OCI-M2 (cell line): ENCODE results near the gene LMAN1L.

Experiments used
- DNase-seq: peaks from one replicate; lab custom pipeline; 2025; ENCODE audit not compliant: unreplicated experiment; lab: John Stamatoyannopoulos, UW

Gene LMAN1L

DNA sequence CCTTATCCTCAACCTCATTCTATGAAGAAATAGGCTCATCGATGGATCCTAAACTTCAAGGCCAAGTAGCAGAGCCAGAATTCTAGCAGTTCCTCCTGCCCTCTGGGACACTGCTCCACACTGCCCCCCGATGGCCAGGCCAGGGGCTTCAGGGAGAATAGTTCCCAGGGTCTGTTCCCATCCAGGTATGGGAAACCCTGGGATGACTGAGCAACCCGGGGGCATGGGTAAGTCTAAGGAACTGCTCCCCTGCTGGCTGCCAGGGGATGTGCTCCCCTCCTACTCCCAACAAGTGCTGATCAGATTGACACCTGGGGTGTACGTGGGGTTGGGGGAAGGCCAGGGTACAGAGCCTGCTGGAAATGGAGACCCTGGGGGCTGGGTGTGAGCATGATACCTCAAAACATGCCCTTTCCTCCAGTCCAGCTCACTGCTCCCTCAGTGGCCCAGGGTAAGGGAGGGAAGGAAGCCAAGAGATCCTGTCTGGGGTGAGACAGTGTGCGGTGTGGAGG, 22.7 kb downstream of the LMAN1L start:
- DNase-seq, result no peak

DNA sequence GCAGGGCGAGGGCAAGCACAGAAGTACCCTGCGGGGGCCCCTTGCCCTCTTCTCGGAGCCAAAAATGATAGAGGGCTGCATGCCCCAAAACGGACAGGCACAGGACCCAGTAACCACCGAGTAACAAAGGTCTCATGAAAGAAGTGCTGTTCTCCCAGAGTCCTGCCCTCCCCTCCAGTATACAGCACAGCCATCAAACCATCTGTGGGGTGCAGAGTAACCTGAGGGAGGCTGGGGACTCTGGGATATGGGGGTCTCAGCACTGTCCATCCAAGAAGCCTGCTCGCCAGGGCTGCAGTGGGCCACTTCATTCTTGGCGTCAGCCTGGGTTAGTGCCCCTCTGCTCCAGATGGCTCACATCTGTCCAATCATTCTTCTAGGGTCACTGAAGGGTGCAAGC, 24.2 kb downstream of the LMAN1L start:
- DNase-seq, result no peak

DNA sequence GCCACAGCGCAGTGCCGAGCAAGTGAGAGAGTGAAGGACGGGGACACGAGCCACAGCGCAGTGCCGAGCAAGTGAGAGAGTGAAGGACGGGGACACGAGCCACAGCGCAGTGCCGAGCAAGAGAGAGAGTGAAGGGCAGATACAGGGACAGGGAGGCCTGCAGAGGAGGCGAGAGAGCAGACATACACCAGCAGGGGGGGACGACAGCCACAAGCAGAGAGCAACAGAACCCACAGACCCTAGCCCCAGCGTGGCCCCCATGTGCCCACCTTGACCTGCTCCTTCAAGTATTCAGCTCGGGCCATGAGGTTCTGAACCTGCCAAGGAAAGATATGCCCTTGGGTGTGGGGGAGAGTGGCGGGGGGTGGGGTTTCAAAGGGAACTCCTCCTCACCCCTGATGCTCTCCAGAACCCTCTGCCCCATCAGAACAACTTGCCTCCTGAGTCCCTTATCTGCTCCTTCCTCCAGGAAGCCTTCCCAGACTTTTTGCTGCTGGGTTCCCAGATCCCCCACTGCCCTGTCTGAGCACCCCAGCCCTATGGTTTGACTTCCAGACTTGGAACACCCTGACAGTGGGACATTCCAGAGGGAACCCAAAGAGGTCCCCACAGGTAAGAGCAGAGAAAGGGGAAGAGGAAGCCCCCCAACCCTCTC, 25.0 kb downstream of the LMAN1L start:
- DNase-seq, result no peak

DNA sequence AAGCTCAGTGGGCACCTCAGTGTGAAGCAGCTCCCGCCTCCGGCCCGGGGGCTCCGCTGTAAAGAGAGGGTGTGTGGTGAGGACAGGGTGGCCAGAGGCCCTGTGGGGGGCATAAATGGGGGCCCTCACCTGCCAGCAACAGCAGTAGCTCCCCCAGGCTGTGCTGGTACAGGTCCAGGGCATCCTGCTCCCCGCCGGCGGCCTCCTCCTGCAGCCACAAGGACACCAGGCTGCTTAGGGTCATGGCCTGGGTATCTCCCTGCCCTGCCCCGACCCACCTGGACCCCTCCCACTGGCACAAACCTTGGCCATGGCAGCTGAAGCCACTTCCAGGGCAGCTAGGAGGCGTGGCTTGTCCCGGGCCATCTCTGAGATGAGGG, 25.5 kb downstream of the LMAN1L start:
- DNase-seq, result no peak

DNA sequence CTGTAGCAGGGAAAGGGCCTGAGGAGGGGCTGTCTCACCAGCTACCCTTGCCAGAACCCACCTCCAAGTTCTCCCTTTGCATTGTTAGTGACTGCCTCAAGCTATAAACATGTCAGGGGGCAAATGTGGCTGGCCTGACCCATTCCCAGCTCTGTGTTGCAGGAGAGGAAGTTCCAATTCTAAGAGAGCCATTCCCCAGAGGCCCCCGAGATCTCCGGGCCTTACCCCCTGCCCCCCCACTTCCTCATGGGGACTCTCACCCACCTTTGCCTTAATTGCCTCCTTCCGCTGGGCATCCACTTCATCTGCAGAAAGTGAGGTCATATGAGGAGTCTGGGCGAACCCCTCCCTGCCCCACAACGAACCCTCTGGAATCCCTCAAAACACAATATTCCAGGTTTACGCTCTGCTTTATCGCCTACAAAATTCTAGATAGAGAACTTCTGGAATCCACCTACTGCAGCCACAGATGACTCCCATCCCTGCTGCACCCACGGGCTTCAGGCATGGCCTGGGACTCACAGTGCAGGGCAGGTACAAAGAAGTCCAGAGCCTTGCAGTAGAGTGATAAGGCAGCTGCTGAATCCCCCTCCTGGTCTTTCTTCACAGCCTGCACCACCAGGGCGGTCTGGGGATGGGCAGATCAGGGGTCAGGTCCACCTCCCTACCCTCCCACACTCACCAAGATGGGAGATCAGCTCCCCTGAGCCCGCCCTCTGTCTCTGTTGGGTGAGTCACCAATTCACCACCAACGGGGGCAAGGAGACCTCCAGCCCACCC, 26.3 kb downstream of the LMAN1L start:
- DNase-seq, result no peak

DNA sequence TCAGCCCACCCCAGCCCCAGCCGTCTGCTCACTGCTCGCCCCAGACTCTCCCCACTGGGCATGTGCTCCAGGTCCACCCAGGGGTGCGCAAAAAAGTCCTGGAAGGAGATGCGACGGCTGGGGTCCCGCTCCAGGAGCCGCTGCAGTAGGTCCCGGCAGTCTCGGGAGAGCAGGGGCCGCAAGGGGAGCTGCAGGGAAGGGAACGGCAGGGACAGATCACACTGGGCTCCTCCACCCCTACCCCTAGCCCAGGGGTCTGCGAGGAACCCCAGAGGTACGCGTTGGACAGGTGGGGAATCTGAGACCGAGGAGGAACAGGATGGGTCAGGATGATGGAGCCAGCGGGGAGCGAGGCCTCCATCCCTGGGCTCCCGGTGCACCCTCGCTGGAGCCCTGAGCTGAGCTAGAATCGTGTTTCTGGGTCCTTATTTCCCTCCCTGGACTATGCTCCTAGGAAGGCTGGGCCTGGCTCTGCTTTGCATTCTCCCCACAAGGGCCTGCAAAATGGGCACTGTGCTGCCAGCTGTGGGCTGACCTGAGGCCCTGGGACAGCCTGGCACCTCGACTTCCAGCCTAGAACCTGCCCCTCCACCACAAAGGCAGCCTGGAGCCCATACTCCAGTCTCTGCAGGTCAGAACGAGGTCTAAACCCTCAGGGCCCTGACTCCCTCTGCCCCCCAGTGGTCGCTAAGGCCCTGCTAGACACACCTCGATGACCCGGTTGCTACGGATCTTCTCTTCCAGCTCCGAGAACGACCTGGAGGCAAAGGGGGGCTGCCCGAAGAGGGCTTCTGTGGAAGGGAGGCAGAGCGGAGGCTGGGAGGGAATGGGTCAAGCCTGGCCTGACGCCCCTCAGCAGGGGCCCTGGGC, 27.1 kb downstream of the LMAN1L start:
- no peak for DNase-seq

DNA sequence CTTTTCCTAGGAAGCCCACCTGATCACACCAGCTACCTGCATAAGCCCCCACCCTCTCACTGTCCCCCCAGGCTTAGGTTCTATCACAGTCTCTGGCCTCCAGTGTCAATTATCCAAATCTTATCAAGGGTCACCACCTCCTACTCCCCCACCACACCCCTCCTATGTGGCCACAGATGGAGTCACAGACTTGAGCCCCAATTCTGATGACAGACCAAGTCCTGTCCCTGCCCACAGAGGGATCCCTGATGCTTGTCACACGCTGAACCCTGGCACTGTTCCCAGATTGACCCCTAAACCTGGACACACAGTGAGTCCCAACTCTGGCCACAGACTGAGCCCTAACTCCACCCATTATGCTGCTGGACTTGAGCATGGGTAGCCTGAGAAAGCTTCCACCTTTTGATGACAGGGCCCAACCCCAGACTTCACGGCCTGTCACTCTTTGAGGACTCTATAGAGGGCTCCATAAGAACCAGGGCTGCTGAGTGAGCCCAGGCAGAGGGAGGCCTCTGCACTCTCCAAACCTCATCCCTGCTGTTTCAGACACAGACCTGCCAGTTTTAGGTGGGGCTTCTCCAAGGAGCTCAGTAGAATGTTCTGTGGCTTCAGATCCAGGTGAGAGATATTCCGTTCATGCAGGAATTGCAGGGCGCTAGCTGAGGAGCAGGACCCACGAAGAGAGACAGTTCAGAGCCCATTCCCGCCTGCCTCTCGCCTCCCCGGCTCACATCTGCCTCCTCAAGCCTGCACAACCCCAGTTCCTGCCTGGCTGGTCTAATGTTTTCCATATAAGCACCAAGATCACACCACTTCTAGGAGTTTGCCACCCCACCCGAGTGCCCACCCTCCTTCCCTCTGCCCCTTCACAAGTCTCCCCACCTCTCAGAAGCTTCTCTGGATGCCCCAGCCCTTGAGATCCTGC, 28.5 kb downstream of the LMAN1L start:
- DNase-seq, result no peak

DNA sequence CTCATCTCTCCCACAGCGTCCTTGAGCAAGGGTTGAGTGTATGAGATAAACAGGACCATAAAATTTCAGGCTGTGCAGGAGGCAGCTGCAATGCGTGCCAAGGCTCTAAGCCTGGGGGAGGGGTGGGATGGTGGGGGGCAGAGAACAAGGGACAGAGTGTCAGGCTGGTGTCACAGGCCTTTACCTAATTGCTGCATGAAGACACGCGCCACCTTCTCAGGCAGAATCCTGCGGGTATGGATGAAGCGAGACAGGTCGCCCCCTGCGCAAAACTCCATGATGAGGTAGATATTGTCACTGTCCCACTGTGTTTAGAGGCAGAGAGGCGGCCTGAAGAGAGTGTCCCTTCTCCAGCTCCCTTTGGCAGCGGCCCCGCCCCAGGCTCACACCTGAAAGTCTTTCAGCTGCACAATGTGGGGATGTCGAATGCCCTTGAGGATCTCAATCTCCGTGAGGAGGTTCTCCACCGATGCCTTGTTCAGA, 29.3 kb downstream of the LMAN1L start:
- no peak for DNase-seq

DNA sequence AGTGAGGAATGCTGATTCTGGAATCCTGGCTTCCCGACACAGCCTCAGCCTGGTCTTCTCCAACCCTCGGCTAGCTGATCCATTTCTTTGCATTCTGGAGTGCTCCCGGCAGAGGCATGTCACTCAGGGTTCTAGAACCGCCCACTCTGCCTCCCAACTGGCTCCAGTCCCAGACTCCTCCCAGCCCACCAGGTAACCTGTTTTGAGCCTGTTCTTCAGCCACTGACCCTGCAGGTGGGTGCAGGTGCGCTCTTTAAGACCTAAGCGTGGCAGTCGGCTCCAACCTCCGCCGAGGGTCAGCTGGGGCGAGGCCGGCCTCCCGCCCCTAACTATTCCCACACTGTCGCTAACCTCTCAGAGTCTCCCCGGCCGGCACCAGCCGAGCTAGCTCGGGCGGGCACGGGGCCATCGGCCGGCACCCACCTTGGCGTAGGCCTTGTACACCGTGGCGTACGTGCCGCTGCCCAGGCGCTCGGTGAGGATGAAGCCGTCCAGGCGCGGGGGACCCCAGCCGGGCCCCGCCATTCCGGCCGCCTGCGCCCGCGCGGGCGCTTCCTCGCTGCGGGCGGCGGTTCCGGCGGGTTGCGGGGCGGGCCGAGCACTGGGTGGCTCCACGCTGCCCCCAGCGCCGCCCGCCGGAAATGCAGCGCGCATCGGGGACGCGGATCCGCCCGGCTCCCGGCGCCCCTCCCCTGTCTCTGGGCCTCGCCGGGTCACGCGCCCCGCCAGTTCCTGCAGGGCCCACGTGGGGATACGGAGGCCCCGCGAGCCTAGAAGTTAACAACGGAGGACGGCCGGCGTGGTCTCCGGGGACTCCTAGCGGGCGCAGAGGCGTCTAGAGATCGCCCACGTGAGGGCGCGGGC, 30.2 kb downstream of the LMAN1L start, which contains the start of gene ULK3:
Gene ULK3 (minus strand): TSS at position 576 of the 864 bp plus-strand sequence. CDS start 51 bp downstream, at position 525.
- no peak for DNase-seq

DNA sequence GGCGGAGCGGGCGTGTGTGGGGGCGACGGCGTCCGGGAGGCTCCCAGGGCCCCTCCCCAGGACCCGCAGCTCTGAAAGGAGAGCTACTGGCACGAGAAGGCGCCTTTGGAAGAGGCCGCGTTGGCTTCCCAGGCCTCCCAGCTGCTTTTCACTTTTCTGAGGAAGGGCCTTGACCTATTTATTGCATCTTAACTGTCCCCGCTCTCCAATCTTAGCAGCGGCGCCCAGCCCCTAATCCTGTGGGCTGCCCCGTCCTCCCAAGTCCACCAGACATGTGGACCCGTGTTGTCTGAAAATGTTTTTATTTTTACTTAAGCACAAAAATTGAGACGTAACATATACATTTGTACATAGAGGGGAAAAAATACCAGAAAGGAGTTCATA, 30.8 kb downstream of the LMAN1L start:
- DNase-seq, result no peak

DNA sequence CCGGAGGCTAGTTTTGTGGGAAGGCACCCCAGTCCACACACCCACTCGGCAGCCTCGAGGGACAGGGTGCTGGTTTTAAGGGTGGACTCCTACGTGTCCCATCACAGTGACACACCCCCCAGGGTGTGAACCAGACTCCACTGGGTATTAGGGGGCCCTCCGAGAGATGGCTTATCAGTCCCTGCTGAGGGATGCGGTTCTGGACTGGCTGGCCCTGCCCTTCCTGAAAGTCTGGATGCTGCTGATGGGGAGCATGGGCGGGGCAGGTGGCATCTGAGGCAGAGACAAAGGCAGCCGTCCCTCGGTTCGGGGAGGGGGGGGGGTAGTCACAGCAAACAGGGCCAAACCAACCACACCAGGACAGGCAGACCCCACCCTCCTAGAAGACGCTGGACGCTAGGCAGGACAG, 31.3 kb downstream of the LMAN1L start:
- DNase-seq, result no peak

DNA sequence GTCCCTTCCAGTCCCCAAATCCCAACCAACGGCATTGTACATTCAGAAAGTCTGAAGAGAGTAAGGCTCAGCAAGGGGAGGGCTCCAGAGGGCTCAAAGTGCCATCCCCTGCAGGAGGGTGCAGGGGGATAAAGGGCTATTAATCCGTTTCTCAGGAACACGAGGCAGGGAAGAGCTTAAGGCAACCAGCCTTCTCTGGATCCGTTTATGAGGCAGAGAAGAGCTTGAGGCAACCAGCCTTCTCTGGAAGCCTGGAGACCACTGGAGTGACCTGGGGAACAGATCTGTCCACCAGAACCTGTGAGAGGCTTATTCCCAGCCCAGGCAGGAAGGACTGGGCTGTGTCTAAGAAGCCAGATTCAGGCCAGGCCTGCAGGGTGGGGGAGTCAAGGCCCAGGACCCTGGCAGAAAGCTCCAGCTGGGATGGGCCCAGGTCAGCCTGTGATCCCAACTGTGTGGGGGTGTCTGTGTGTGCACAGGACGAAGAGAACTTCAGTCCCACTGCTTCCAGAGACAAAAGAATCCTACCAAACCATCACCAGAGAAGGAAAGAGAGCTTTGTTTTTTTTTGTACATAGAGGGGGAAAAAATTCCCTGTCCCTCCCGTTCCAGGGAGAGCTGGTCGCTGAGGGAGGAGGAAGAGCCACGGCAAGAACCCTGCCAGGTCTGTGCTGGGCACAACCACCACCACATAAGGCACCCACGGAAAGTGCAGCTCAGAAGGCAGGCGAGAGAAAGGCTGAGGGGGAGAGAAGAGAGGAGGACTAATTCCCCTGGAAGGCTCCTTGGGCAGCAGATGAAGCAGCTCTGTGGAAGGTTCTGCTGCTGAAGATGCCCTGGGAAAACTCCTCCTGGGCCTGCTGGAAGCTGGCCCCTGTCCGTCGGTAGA, 31.9 kb downstream of the LMAN1L start:
- no peak for DNase-seq

DNA sequence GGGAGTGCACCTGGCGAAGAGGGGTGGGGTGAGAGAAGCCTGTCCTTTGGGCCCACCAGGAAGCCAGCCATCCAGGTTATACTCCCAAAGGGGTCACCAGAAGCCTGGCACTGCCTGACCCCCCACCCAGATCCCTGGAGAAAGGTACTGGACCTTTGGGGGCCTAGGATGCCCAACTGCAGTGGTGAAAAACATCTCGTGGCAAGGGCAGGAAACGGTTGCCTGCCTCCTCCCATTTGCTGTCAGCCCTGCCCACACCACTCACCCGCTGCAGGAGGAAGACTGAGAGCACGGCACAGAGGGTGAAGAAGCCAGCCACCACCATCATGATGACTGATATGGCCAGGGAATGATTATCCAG, 32.6 kb downstream of the LMAN1L start:
- DNase-seq, result no peak

DNA sequence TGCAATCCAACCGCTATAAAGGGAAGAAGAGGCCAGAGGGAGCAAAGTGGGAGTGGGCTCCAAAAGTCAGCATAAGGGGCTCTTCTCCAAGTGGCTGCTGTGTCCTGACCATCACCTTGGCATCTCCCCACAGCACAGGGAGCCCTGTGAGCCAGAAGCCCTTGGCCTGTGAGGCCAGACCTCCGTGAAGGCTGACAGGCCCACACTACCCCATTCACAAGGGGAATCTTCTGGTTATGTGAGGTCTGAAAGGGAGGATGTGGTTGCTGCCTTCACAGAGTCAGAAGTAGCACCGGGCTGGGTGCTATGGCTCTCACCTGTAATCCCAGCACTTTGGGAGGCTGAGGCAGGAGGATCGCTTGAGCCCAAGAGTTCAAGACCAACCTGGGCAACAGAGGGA, 32.9 kb downstream of the LMAN1L start:
- no peak for DNase-seq

DNA sequence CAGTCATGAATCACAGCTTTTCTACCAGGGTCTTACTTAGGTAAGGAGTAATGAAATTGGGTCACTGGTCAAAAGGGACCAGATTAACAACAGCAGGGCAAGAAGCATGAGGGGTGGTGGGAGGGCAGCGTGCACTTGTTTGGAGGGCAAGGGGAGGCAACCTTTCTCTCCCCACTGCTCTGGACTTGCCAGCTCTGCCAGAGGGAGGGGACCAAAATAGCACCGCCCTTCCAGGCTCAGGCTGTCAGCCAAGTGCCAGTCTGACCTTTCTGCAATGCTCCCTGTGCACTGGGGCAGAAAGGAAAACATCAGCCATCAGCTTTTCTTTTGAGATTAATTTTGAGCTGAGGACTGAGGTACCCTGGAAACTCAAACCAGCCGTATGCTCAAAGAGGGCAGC, 34.8 kb downstream of the LMAN1L start:
- no peak for DNase-seq

DNA sequence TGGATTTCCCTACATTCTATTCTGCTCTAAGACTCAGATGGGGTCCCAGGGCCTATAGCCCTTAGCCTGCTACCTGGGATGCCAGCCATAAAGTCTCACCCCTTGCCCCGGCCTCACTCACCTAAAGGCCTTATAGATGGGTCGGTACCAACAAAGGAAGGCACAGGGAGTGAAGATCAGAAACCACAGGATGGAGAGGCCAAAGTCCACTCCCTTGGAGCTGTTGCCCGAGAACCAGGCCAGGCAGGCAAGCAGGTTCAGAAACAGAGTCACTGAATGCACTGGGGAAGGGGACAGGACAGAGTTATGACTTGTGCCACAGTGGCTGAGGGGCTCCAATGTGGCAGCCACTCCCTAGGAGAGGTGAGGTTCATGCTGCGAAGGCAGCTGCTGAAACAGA, 37.8 kb downstream of the LMAN1L start:
- no peak for DNase-seq

DNA sequence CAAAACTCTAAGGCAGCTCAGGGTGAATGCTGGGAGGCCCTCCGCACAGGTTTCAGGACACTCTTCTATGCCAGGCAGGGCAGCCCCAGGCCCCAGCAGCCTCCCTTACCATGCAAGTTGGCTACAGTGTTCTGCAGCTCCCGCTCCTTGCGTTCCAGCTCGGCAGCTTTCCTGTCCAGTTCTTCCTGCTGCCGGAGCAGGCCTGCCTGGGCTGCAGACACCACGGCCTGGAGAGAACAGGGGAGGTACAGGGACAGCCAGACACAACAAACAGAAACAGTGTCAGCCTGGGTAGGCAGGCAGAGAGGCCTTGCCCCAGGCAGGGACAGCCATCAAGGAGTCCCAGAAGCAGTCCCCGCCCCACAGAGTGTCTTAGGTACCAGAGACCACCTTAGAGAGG, 39.3 kb downstream of the LMAN1L start:
- no peak for DNase-seq

DNA sequence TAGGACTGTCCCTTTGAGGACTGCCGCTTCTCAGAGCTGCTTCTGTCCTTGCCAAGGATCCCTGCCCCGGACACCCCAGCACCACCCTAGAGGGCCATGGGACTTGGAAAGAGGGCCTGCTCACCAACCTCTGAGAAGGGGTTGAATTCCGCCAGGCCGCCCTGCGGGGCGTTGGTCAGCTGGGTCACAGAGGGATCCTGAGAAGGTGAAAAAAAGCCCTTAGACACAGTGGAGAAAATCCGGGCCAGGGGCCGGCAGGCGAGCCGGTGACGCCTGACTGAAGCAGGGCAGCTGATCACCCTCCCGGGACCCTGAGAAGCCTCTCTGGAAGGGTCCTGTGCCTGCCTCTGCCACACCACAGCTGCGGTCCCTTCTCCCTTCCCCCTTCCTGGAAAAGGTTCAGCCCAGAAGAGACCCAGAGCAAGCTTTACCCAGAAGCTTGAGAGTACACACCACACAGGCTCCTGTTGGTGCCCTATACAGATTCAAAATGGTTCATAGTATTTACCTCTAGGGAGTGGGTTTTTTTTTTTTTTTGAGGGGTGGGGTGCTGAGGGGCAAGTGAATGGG, 41.9 kb downstream of the LMAN1L start:
- no peak for DNase-seq
